Activated naive CD4-positive, alpha-beta T cell treated with anti-CD3 and anti-CD28 coated beads, Interleukin-2, amount 10 ng/mL, durations not matched to agents 5 hours and 36 hours (primary cell): ENCODE data around the gene SLC3A2. TPM values are rescaled to one million over a fixed set of nuclear protein-coding genes. Genes with fewer than 3 reads are reported as not detected.

ENCODE experiments used
- total RNA-seq, 2 experiments: library from RNA; stranded (reverse); gene quantifications; one replicate each; pipeline ENCODE4 v1.2.3, GENCODE V29; 2021

SLC3A2 gene
- 100 to 1,000 TPM; 150 to 157 TPM for total RNA-seq

GRCh38 chr11:62880803-62881578 is at the start of gene SLC3A2:
SLC3A2 (plus strand) TSS chr11:62880896; CDS start chr11:62881024, 128 bp downstream.

GRCh38 chr11:62831520-62832335 is 49.0 kb upstream of the SLC3A2 start, which contains the start of gene STX5:
STX5 (minus strand) TSS chr11:62832051; CDS start chr11:62831243, 808 bp downstream.

GRCh38 chr11:62832336-62833234 is 48.1 kb upstream of the SLC3A2 start, which contains the start of gene TEX54:
TEX54 (minus strand) TSS chr11:62832841.

GRCh38 chr11:62839050-62839945 is 41.4 kb upstream of the SLC3A2 start, which contains the start of gene WDR74:
WDR74 (minus strand) TSS chr11:62839590; CDS start chr11:62839570, 20 bp downstream.

GRCh38 chr11:62921201-62921572 is 40.5 kb downstream of the SLC3A2 start, which contains the start of gene CHRM1:
CHRM1 (minus strand) TSS chr11:62921363; CDS start chr11:62911100, 10,263 bp downstream.

Other genes with a start within 250 kb of the SLC3A2 start
- 100 to 1,000 TPM; 297 to 300 TPM for gene GANAB, start 234.3 kb upstream of the SLC3A2 start, total RNA-seq
- gene INTS5, start 227.6 kb upstream of the SLC3A2 start, total RNA-seq, result 10 to 100 TPM; 31.4 to 32.4 TPM
- 10 to 100 TPM; 83.3 to 83.8 TPM for gene C11orf98, start 215.7 kb upstream of the SLC3A2 start, total RNA-seq
- gene CSKMT, start 215.6 kb upstream of the SLC3A2 start, total RNA-seq, result 10 to 100 TPM; 12.8 to 14.2 TPM
- gene UQCC3, start 209.2 kb upstream of the SLC3A2 start, total RNA-seq, result 1 to 10 TPM; 6.2 to 8.1 TPM
- gene LBHD1, start 208.6 kb upstream of the SLC3A2 start, total RNA-seq, result 10 to 100 TPM; 26.5 to 28.9 TPM
- gene UBXN1, start 201.8 kb upstream of the SLC3A2 start, total RNA-seq, result 100 to 1,000 TPM; 157 to 162 TPM
- gene LRRN4CL, start 191.4 kb upstream of the SLC3A2 start, total RNA-seq, result under 1 TPM; 0.14 to 0.35 TPM
- 10 to 100 TPM; 26.6 to 33.7 TPM for gene BSCL2, start 173.5 kb upstream of the SLC3A2 start, total RNA-seq
- not detected for gene GNG3, start 173.2 kb upstream of the SLC3A2 start, total RNA-seq
- 10 to 100 TPM; 60.2 to 63.0 TPM for gene HNRNPUL2, start 153.4 kb upstream of the SLC3A2 start, total RNA-seq
- gene TTC9C, start 152.4 kb upstream of the SLC3A2 start, total RNA-seq, result 10 to 100 TPM; 42.4 to 43.6 TPM
- 10 to 100 TPM; 14.8 to 17.8 TPM for gene ZBTB3, start 126.7 kb upstream of the SLC3A2 start, total RNA-seq
- gene POLR2G, start 119.3 kb upstream of the SLC3A2 start, total RNA-seq, result 10 to 100 TPM; 84.5 to 93.5 TPM
- gene TAF6L, start 109.5 kb upstream of the SLC3A2 start, total RNA-seq, result 10 to 100 TPM; 21.3 to 22.1 TPM
- 10 to 100 TPM; 45.4 to 45.5 TPM for gene TMEM179B, start 93.5 kb upstream of the SLC3A2 start, total RNA-seq
- gene TMEM223, start 88.9 kb upstream of the SLC3A2 start, total RNA-seq, result 10 to 100 TPM; 19.1 to 21.5 TPM
- gene NXF1, start 75.5 kb upstream of the SLC3A2 start, total RNA-seq, result 100 to 1,000 TPM; 101 to 104 TPM
- 10 to 100 TPM; 43.5 to 43.8 TPM for gene STX5, start 48.8 kb upstream of the SLC3A2 start, total RNA-seq
- gene TEX54, start 48.1 kb upstream of the SLC3A2 start, total RNA-seq, result not detected
- gene WDR74, start 41.3 kb upstream of the SLC3A2 start, total RNA-seq, result 10 to 100 TPM; 64.7 to 71.4 TPM
- not detected for gene CHRM1, start 40.5 kb downstream of the SLC3A2 start, total RNA-seq
- gene SLC22A6, start 104.1 kb downstream of the SLC3A2 start, total RNA-seq, result not detected
- gene SLC22A8, start 134.9 kb downstream of the SLC3A2 start, total RNA-seq, result not detected